Neural cell (in vitro differentiated cells): ENCODE data around the gene LENG9. TPM values are rescaled to one million over a fixed set of nuclear protein-coding genes. Genes with fewer than 3 reads are reported as not detected.

ENCODE experiments used
- H2AFZ ChIP-seq: fragments of 200-600, 300-800 bp; sonication (generic), shearing (Covaris generic); 2 replicates; pipeline ENCODE4 v1.6.0; 2014; ENCODE audit warnings: low read depth, mild to moderate bottlenecking, antibody characterized with exemption, low read length, moderate library complexity
- H3F3A ChIP-seq: fragments of 200-600 bp; shearing (Covaris generic); 2 replicates; pipeline ENCODE4 v1.6.1; 2016; ENCODE audit warnings: mild to moderate bottlenecking, moderate library complexity, mixed read lengths, antibody characterized with exemption, low read length; ENCODE audit not compliant: insufficient read depth, poor library complexity, severe bottlenecking
- H3K27ac ChIP-seq: fragments of 200-600, 300-800 bp; sonication (generic), shearing (Covaris generic); 2 replicates; pipeline ENCODE4 v1.5.1; 2014; ENCODE audit warnings: mild to moderate bottlenecking, low read length, moderate library complexity
- H3K27me3 ChIP-seq: fragments of 300-800, 200-600 bp; sonication (generic), shearing (Covaris generic); 2 replicates; pipeline ENCODE4 v1.6.0; 2014; ENCODE audit warnings: mild to moderate bottlenecking, low read depth, low read length, moderate library complexity; ENCODE audit not compliant: insufficient read depth
- H3K36me3 ChIP-seq: fragments of 300-800, 200-600 bp; sonication (generic), shearing (Covaris generic); 2 replicates; pipeline ENCODE4 v1.5.1; 2014; ENCODE audit warnings: mild to moderate bottlenecking, antibody characterized with exemption, low read length, moderate library complexity; ENCODE audit not compliant: insufficient read depth
- H3K4me2 ChIP-seq: fragments of 300-800, 200-600 bp; sonication (generic), shearing (Covaris generic); 2 replicates; pipeline ENCODE4 v1.6.0; 2014; ENCODE audit warnings: mild to moderate bottlenecking, low read length
- H3K4me3 ChIP-seq: fragments of 300-800, 200-600 bp; sonication (generic), shearing (Covaris generic); 2 replicates; pipeline ENCODE4 v1.5.1; 2014; ENCODE audit warnings: mild to moderate bottlenecking, low read length, moderate library complexity
- H3K79me2 ChIP-seq: fragments of 200-600 bp; shearing (Covaris generic); replicated peaks from 2 replicates; pipeline ENCODE4 v1.6.0; 2014; ENCODE audit warnings: mild to moderate bottlenecking, low read length, moderate library complexity; ENCODE audit not compliant: insufficient read depth
- H3K9ac ChIP-seq: fragments of 300-800, 200-600 bp; sonication (generic), shearing (Covaris generic); 2 replicates; pipeline ENCODE4 v1.6.1; 2016; ENCODE audit warnings: mild to moderate bottlenecking, low read length, mixed read lengths
- H3K9me2 ChIP-seq: fragments of 200-600 bp; shearing (Covaris generic); 2 replicates; pipeline ENCODE4 v1.6.1; 2016; ENCODE audit warnings: mild to moderate bottlenecking, low read length, mixed read lengths; ENCODE audit not compliant: insufficient read depth
- H3K9me3 ChIP-seq: fragments of 200-600, 300-800 bp; sonication (generic), shearing (Covaris generic); 2 replicates; pipeline ENCODE4 v1.6.1; 2016; ENCODE audit warnings: mild to moderate bottlenecking, mixed run types, low read length, moderate library complexity, mixed read lengths
- H4K20me1 ChIP-seq: fragments of 200-600 bp; shearing (Covaris generic); 2 replicates; pipeline ENCODE4 v1.6.1; 2016; ENCODE audit warnings: mild to moderate bottlenecking, mixed run types; ENCODE audit not compliant: insufficient read depth
- CTCF ChIP-seq: fragments of 450-650 bp; IDR thresholded peaks from 2 replicates; pipeline ENCODE4 v1.5.1; 2014; ENCODE audit warnings: antibody characterized with exemption, mild to moderate bottlenecking, moderate library complexity; ENCODE audit not compliant: poor library complexity, severe bottlenecking
- EP300 ChIP-seq: fragments of 450-650 bp; conservative IDR thresholded peaks from 2 replicates; pipeline ENCODE4 v1.6.1; 2014; ENCODE audit warnings: antibody characterized with exemption, mild to moderate bottlenecking, moderate library complexity; ENCODE audit not compliant: poor library complexity, severe bottlenecking
- EZH2 ChIP-seq: fragments of 200-600, 300-800 bp; shearing (Covaris generic), sonication (generic); IDR thresholded peaks from 2 replicates; pipeline ENCODE4 v1.6.1; 2014; ENCODE audit warnings: antibody characterized with exemption, low read length, borderline replicate concordance, mild to moderate bottlenecking; ENCODE audit not compliant: insufficient read depth, poor library complexity, severe bottlenecking
- MXI1 ChIP-seq: fragments of 450-650 bp; conservative IDR thresholded peaks from 2 replicates; pipeline ENCODE4 v1.6.1; 2014; ENCODE audit warnings: antibody characterized with exemption, mild to moderate bottlenecking; ENCODE audit not compliant: poor library complexity, severe bottlenecking
- POLR2AphosphoS5 ChIP-seq: IDR thresholded peaks from 2 replicates; pipeline ENCODE4 v1.6.1; 2012
- RAD21 ChIP-seq: fragments of 450-650 bp; conservative IDR thresholded peaks from 2 replicates; pipeline ENCODE4 v1.6.1; 2014; ENCODE audit warnings: antibody characterized with exemption, mild to moderate bottlenecking, moderate library complexity
- REST ChIP-seq: IDR thresholded peaks from 2 replicates; pipeline ENCODE4 v1.6.1; 2012; ENCODE audit warnings: borderline replicate concordance
- SMC3 ChIP-seq: fragments of 450-650 bp; conservative IDR thresholded peaks from 2 replicates; pipeline ENCODE4 v1.6.1; 2014; ENCODE audit warnings: antibody characterized with exemption, mild to moderate bottlenecking, moderate library complexity; ENCODE audit not compliant: poor library complexity
- TAF1 ChIP-seq: IDR thresholded peaks from 2 replicates; pipeline ENCODE4 v1.6.1; 2012; ENCODE audit warnings: low read depth
- polyA plus RNA-seq: library from polyadenylated mRNA; depleted of rRNA; stranded (reverse); fragments of >200 nt; gene quantifications from 2 replicates; pipeline ENCODE4 v1.2.3, GENCODE V29; 2014

LENG9 gene
- polyA plus RNA-seq, 1 donor from 2014 or later, result 0.58 TPM

GRCh38 chr19:54470991-54471782 lies 7.6 kb upstream of the LENG9 start:
- Histone ChIP-seq H3K9ac (no peak overlapping the region), H4K20me1 (no peaks in the 10 kb centered on the region), H3F3A (no peaks in the 10 kb centered on the region), H3K36me3 (no peaks in the 10 kb centered on the region), H2AFZ (no peak overlapping the region), H3K9me2 (no peaks in the 10 kb centered on the region), H3K27me3 (peaks cover 17% of the 10 kb centered on the region), H3K4me3 (no peak overlapping the region), H3K4me2 (no peak overlapping the region), H3K9me3 (no peaks in the 10 kb centered on the region), H3K79me2 (no peaks in the 10 kb centered on the region), H3K27ac (no peak overlapping the region)
- TF ChIP-seq MXI1, result no peak
- no peak for TF ChIP-seq RAD21
- TF ChIP-seq EP300, result no peak
- TF ChIP-seq TAF1, result no peak
- no peak for TF ChIP-seq SMC3
- no peak for TF ChIP-seq REST
- no peak for TF ChIP-seq EZH2
- TF ChIP-seq CTCF, result no peak
- no peak for TF ChIP-seq POLR2AphosphoS5

GRCh38 chr19:54470276-54470887 lies 6.8 kb upstream of the LENG9 start:
- Histone ChIP-seq H3K4me2 (no peak overlapping the region), H3K9me3 (no peaks in the 10 kb centered on the region), H3K4me3 (no peak overlapping the region), H3K79me2 (no peaks in the 10 kb centered on the region), H3F3A (no peaks in the 10 kb centered on the region), H3K27ac (no peak overlapping the region), H3K9ac (no peak overlapping the region), H3K27me3 (peaks cover 17% of the 10 kb centered on the region), H3K9me2 (no peaks in the 10 kb centered on the region), H4K20me1 (no peaks in the 10 kb centered on the region), H3K36me3 (no peaks in the 10 kb centered on the region), H2AFZ (no peak overlapping the region)
- TF ChIP-seq EP300, result no peak
- TF ChIP-seq CTCF, result no peak
- TF ChIP-seq MXI1, result no peak
- TF ChIP-seq EZH2, result no peak
- TF ChIP-seq TAF1, result no peak
- no peak for TF ChIP-seq POLR2AphosphoS5
- TF ChIP-seq REST, result no peak
- no peak for TF ChIP-seq SMC3
- no peak for TF ChIP-seq RAD21
